LNCaP clone FGC (cell line): ENCODE measurements around the gene DLG1.

Source experiments
- DNase-seq: peaks from one replicate; pipeline ENCODE4 v3.0.0-alpha.2; 2011; ENCODE audit warnings: low read depth
- H3K4me3 ChIP-seq: 2 replicates; pipeline ENCODE4 v1.5.1; 2011; ENCODE audit warnings: mild to moderate bottlenecking, low read depth, low read length, control low read depth
- CTCF ChIP-seq: IDR thresholded peaks from 2 replicates; pipeline ENCODE4 v1.5.1; 2012; ENCODE audit warnings: mild to moderate bottlenecking; ENCODE audit not compliant: control insufficient read depth, insufficient read depth; ENCODE audit errors: extremely low read depth

The DLG1 gene

GRCh38 chr3:197340521-197340871 lies 42.1 kb upstream of the DLG1 start:
- no peak for TF ChIP-seq CTCF
- H3K4me3 ChIP-seq, result no peak overlapping the region
- no peak for DNase-seq

GRCh38 chr3:197339841-197340520 lies 41.6 kb upstream of the DLG1 start:
- DNase-seq, result no peak
- TF ChIP-seq CTCF, result no peak
- H3K4me3 ChIP-seq, result no peak overlapping the region

- TF ChIP-seq CTCF, result no peak
- no peak for DNase-seq
- H3K4me3 ChIP-seq, result no peak overlapping the region
Measured at GRCh38 chr3:197338586-197338985, 40.2 kb upstream of the DLG1 start.

- no peak for DNase-seq
- TF ChIP-seq CTCF, result no peak
Measured at GRCh38 chr3:197337656-197338055, 39.2 kb upstream of the DLG1 start.

GRCh38 chr3:197337214-197337613 lies 38.8 kb upstream of the DLG1 start:
- no peak for TF ChIP-seq CTCF
- H3K4me3 ChIP-seq, result no peak overlapping the region
- no peak for DNase-seq

More at GRCh38 chr3:197337656-197338055, 39.2 kb upstream of the DLG1 start:
- no peak overlapping the region for H3K4me3 ChIP-seq

- TF ChIP-seq CTCF, result no peak
- H3K4me3 ChIP-seq, result no peak overlapping the region
- no peak for DNase-seq
Measured at GRCh38 chr3:197336348-197336747, 37.9 kb upstream of the DLG1 start.

GRCh38 chr3:197335428-197336132 lies 37.2 kb upstream of the DLG1 start:
- TF ChIP-seq CTCF, result no peak
- no peak for DNase-seq

More at GRCh38 chr3:197335428-197336132, 37.2 kb upstream of the DLG1 start:
- no peak overlapping the region for H3K4me3 ChIP-seq
